Smooth muscle cell (in vitro differentiated cells): ENCODE measurements around the gene PODXL2. TPM values are rescaled to one million over a fixed set of nuclear protein-coding genes. Genes with fewer than 3 reads are reported as not detected.
"Not testable (repeated sequence)": the region's sequence is repeated elsewhere in the genome, so short reads cannot be mapped to it uniquely, and the experiment has no call there.

Experiments
- DNase-seq: peaks from one replicate; lab custom pipeline; 2025; ENCODE audit not compliant: unreplicated experiment; lab: John Stamatoyannopoulos, UW
- H2AFZ ChIP-seq: fragments of 200-600 bp; sonication (generic); 2 replicates; pipeline ENCODE4 v1.6.0; 2016; ENCODE audit warnings: antibody characterized with exemption, low read depth, mild to moderate bottlenecking
- H3F3A ChIP-seq: fragments of 200-600 bp; sonication (generic); 2 replicates; pipeline ENCODE4 v1.6.0; 2017; ENCODE audit warnings: antibody characterized with exemption, low read depth
- H3K27ac ChIP-seq: fragments of 200-600 bp; sonication (generic); 2 replicates; pipeline ENCODE4 v1.5.1; 2016; ENCODE audit warnings: low read depth, mild to moderate bottlenecking
- H3K27me3 ChIP-seq: fragments of 200-600 bp; sonication (generic); 2 replicates; pipeline ENCODE4 v1.6.1; 2016; ENCODE audit warnings: low read depth, mild to moderate bottlenecking
- H3K36me3 ChIP-seq: fragments of 200-600 bp; sonication (generic); 2 replicates; pipeline ENCODE4 v1.5.1; 2016; ENCODE audit warnings: low read depth
- H3K4me1 ChIP-seq: fragments of 200-600 bp; sonication (generic); 2 replicates; pipeline ENCODE4 v1.5.1; 2016; ENCODE audit warnings: low read depth
- H3K4me2 ChIP-seq: fragments of 200-600 bp; sonication (generic); 2 replicates; pipeline ENCODE4 v1.6.0; 2016; ENCODE audit warnings: mild to moderate bottlenecking
- H3K4me3 ChIP-seq: fragments of 200-600 bp; sonication (generic); 2 replicates; pipeline ENCODE4 v1.5.1; 2016; ENCODE audit warnings: mild to moderate bottlenecking
- H3K79me2 ChIP-seq: fragments of 200-600 bp; sonication (generic); 2 replicates; pipeline ENCODE4 v1.6.0; 2016; ENCODE audit warnings: low read depth, mild to moderate bottlenecking
- H3K9ac ChIP-seq: fragments of 200-600 bp; sonication (generic); 2 replicates; pipeline ENCODE4 v1.6.0; 2016; ENCODE audit warnings: low read depth
- H3K9me3 ChIP-seq: fragments of 200-600 bp; sonication (generic); replicated peaks from 2 replicates; pipeline ENCODE4 v1.5.1; 2016; ENCODE audit warnings: low read depth
- H4K20me1 ChIP-seq: fragments of 200-600 bp; sonication (generic); 2 replicates; pipeline ENCODE4 v1.6.0; 2016; ENCODE audit warnings: low read depth
- WGBS: methylation state at CpG from one replicate; pipeline ENCODE4 v1.1.7; 2016; ENCODE audit warnings: low lambda C conversion rate; 5-methylcytosine and 5-hydroxymethylcytosine counted together
- polyA plus RNA-seq: library from polyadenylated mRNA; unstranded; fragments of >200 nt; fragmentation: Nextera tagmentation; extraction: Ambion mirVana; gene quantifications from 2 replicates; pipeline ENCODE4 v1.2.1, GENCODE V29; 2016
- total RNA-seq: library from RNA; depleted of rRNA; stranded (reverse); fragments of >200 nt; gene quantifications from 2 replicates; pipeline ENCODE4 v1.2.3, GENCODE V29; 2014
- TF ChIP-seq, protein P1 (sequence below): fragments of 200-600 bp; sonication (generic); IDR thresholded peaks from 2 replicates; pipeline ENCODE4 v1.5.1; 2017; ENCODE audit warnings: borderline replicate concordance, mild to moderate bottlenecking, antibody characterized with exemption; ENCODE audit not compliant: insufficient read depth, poor library complexity, severe bottlenecking

PODXL2 gene
- total and polyA plus RNA-seq, 2 experiments from 2014 or later = 4.1 to 9.7 TPM

DNA sequence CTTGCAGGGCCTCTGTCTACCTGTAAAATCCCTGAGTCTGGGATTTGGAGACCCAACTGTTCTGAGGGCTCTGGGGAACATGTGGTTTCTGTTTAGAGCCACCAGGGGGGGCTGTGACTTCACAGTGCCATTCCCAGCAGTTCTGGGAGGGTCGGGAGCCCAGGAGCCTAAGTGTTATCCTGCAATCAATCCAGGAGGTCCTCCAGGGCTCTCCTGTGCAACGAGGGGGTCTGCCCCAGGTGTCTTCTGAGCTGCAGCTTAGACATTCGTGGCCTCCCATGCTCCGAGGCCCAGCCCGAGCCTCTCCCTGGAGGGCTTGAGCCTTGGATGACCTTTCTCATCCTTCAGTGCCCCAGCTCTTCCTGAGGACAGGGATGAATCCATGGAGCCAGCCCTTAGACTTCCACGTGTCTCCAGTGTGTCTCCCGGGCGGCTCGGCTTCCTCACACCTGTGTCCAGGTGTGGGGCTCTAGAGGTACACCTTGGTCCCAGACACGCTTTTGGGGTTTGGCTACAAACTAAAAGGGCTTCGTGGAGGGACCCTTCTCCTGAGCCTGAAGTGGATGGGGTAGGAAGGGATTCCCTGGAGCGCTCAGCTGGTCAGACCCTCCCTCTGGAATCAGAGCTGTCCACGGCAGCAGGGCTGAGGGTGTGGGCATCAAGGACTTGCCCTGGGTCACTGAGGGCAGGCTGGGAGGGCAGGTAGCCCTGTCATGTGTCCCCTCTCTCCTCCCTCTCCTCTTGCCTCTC, 23.4 kb downstream of the PODXL2 start:
- no peaks in the 10 kb centered on the region for H3K4me1 ChIP-seq

DNA sequence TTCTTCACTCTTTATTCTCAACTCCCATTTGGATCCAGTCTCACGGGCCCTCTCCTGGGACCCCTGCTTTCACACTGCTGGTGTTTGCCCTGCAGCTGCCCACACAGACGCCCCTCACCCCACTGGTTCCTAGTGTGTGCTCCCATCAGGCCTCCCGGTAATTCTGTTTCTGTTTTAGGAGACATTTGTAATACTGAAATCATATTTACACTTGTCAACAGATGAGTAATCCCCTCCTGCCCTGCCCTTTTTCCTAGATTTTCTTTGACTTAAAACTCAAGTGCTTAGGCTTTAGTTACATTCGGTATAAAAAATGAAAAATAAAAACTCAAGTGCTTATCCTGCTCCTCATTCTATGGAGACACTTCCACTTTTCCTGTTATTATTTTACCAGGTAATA, 25.4 kb downstream of the PODXL2 start:
- no peaks in the 10 kb centered on the region for H3K27me3 ChIP-seq
- no peaks in the 10 kb centered on the region for H3K79me2 ChIP-seq
- 88% methylated on average over 4 of the region's 4 CpGs for WGBS
- no peak overlapping the region for H3K4me3 ChIP-seq
- H3K36me3 ChIP-seq = no peaks in the 10 kb centered on the region
- H3K4me2 ChIP-seq = no peak overlapping the region
- no peak overlapping the region for H3K9ac ChIP-seq
- DNase-seq = no peak
- no peaks in the 10 kb centered on the region for H3K4me1 ChIP-seq
- no peaks in the 10 kb centered on the region for H3K9me3 ChIP-seq
- no peaks in the 10 kb centered on the region for H3F3A ChIP-seq
- H4K20me1 ChIP-seq = no peaks in the 10 kb centered on the region
- TF ChIP-seq, protein P1, sequence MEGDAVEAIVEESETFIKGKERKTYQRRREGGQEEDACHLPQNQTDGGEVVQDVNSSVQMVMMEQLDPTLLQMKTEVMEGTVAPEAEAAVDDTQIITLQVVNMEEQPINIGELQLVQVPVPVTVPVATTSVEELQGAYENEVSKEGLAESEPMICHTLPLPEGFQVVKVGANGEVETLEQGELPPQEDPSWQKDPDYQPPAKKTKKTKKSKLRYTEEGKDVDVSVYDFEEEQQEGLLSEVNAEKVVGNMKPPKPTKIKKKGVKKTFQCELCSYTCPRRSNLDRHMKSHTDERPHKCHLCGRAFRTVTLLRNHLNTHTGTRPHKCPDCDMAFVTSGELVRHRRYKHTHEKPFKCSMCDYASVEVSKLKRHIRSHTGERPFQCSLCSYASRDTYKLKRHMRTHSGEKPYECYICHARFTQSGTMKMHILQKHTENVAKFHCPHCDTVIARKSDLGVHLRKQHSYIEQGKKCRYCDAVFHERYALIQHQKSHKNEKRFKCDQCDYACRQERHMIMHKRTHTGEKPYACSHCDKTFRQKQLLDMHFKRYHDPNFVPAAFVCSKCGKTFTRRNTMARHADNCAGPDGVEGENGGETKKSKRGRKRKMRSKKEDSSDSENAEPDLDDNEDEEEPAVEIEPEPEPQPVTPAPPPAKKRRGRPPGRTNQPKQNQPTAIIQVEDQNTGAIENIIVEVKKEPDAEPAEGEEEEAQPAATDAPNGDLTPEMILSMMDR = no peak
- H3K27ac ChIP-seq = no peak overlapping the region
- no peak overlapping the region for H2AFZ ChIP-seq

More for the DNA sequence above, 23.4 kb downstream of the PODXL2 start:
- Histone ChIP-seq H2AFZ (no peak overlapping the region), H3K9me3 (no peaks in the 10 kb centered on the region), H3K79me2 (no peaks in the 10 kb centered on the region), H3K27ac (no peak overlapping the region), H3K4me3 (no peak overlapping the region), H3F3A (no peaks in the 10 kb centered on the region), H3K9ac (no peak overlapping the region), H3K36me3 (no peaks in the 10 kb centered on the region), H3K4me2 (no peak overlapping the region), H3K27me3 (no peaks in the 10 kb centered on the region), H4K20me1 (no peaks in the 10 kb centered on the region)
- no peak for DNase-seq
- TF ChIP-seq, protein P1 = peak; percentile 87
- WGBS = 68% methylated on average over 13 of the region's 13 CpGs

DNA sequence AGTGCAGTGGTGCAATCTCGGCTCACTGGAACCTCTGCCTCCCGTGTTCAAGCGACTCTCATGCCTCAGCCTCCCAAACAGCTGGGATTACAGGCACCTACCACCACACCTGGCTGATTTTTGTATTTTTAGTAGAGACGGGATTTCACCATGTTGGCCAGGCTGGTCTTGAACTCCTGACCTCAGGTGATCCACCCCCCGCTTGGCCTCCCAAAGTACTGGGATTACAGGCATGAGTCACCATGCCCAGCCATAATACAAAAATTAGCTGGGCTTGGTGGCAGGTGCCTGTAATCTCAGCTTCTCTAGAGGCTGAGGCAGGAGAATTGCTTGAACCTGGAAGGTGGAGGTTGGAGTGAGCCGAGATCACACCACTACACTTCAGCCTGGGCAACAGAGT, 26.0 kb downstream of the PODXL2 start:
- not testable (repeated sequence) for H3K9ac ChIP-seq, H3K79me2 ChIP-seq, H2AFZ ChIP-seq, H3K9me3 ChIP-seq, H3K4me3 ChIP-seq, H3K4me2 ChIP-seq, H4K20me1 ChIP-seq, H3K4me1 ChIP-seq, H3F3A ChIP-seq, DNase-seq, H3K36me3 ChIP-seq, H3K27me3 ChIP-seq, H3K27ac ChIP-seq
- WGBS = 84% methylated on average over 6 of the region's 6 CpGs

DNA sequence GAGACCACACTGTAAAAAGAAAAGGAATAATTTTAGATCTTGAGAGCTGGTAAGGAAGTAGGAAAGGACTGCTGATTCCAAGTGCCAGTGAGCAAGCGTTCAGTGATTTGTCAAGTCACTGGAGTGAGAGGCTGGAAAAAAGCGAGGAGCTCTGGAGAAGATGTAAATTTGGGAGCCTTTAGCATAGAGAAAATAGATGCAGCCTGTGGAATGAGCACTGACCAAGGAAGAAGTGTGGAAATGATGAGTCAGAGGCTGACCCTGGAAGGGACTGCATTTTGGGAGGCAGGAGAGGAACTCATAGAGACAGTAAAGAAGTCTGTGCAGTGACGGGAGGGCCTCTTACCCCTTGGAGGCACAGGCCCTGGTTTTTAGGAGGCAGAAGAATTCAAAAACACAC, 26.7 kb downstream of the PODXL2 start:
- Histone ChIP-seq H3K36me3 (no peaks in the 10 kb centered on the region), H3K9me3 (no peaks in the 10 kb centered on the region), H3K79me2 (no peaks in the 10 kb centered on the region), H4K20me1 (no peaks in the 10 kb centered on the region), H3K27me3 (no peaks in the 10 kb centered on the region), H2AFZ (no peak overlapping the region), H3K4me3 (no peak overlapping the region), H3K4me2 (no peak overlapping the region), H3F3A (no peaks in the 10 kb centered on the region), H3K27ac (no peak overlapping the region), H3K9ac (no peak overlapping the region), H3K4me1 (no peaks in the 10 kb centered on the region)
- 29% methylated on average over 3 of the region's 3 CpGs for WGBS
- TF ChIP-seq, protein P1 = no peak
- DNase-seq = no peak
